K562 (cell line): ENCODE data around the gene LITAF. TPM values are rescaled to one million over a fixed set of nuclear protein-coding genes. Genes with fewer than 3 reads are reported as not detected.
A peak's percentile ranks its signal among the peaks of the same experiment; 100 is the strongest.

Source experiments
- MEF2D ChIP-seq: conservative IDR thresholded peaks from 2 replicates; pipeline ENCODE4 v1.6.1; 2016; ENCODE audit warnings: low read depth, missing genetic modification characterization, missing compliant biosample characterization
- polyA plus RNA-seq, 8 experiments: library from polyadenylated mRNA; depleted of rRNA in 4 of 8; stranded (reverse) in 5 of 8; unstranded in 3 of 8; fragments of >200 nt; fragmentation: Nextera tagmentation in 2 of 8; fragmentation: Illumina TruSeq in 1 of 8; extraction: Ambion mirVana in 2 of 8; extraction: Trizol in 1 of 8; gene quantifications; 2 replicates each; pipeline versions ENCODE4 v1.2.1 to v1.2.3, GENCODE V29; 2011 to 2014; ENCODE audit warnings: inconsistent platforms in 1 of 8, missing spikeins in 1 of 8
- total RNA-seq, 7 experiments: library from RNA; depleted of rRNA in 6 of 7; stranded (reverse); fragments of >200 nt in 6 of 7; fragmentation: Illumina TruSeq in 2 of 7; extraction: Trizol in 2 of 7; gene quantifications; 2 replicates each; pipeline versions ENCODE4 v1.2.1 to v1.2.3, GENCODE V29; 2011 to 2021; ENCODE audit warnings: low replicate concordance in 1 of 7
- TF ChIP-seq, protein P1 (sequence below): fragments of 450-650 bp; IDR thresholded peaks from 2 replicates; pipeline ENCODE4 v1.6.1; 2016; ENCODE audit warnings: mild to moderate bottlenecking, moderate library complexity
- TF ChIP-seq, protein P2 (sequence below), 2 experiments: fragments of 450-650 bp; formaldehyde crosslinking in 1 of 2; IDR thresholded peaks; 2 replicates each; pipeline versions ENCODE4 v1.4.0 to v1.6.1; 2014 to 2020; ENCODE audit warnings: mild to moderate bottlenecking in 2 of 2, borderline replicate concordance in 1 of 2, low read depth in 1 of 2

LITAF gene
- total and polyA plus RNA-seq, 9 of the 15 experiments (the other 6 are each of a cell fraction or from before 2014, with no cell fraction given), result 4.1 to 17.8 (median 11.9) TPM

DNA sequence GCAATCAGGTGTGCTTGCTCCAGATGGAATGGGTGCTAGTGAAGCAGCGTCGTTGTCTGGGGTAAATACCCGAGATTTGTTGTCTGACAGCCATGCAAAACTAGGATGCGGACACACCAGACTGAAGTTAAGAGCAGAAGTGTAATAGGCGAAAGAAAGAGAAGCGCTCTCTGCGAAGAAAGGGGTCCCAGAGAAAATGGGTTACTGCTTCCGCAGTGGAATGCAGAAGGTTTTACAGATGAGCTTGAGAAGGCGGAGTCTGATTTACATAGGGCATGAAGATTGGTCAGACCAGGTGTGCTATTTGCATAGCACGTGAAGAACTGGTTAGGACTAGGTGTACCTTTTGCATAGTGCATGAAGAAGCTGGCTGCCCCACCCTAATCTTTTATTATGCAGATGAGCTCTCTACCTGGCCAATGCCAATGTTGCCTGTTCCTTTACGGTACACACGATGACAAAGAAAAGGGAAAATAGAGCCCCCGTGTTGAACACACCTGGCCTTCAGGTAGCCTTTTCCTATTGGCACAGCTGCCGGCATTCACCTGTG, 49.5 kb upstream of the LITAF start (continued):
- TF ChIP-seq, protein P1, sequence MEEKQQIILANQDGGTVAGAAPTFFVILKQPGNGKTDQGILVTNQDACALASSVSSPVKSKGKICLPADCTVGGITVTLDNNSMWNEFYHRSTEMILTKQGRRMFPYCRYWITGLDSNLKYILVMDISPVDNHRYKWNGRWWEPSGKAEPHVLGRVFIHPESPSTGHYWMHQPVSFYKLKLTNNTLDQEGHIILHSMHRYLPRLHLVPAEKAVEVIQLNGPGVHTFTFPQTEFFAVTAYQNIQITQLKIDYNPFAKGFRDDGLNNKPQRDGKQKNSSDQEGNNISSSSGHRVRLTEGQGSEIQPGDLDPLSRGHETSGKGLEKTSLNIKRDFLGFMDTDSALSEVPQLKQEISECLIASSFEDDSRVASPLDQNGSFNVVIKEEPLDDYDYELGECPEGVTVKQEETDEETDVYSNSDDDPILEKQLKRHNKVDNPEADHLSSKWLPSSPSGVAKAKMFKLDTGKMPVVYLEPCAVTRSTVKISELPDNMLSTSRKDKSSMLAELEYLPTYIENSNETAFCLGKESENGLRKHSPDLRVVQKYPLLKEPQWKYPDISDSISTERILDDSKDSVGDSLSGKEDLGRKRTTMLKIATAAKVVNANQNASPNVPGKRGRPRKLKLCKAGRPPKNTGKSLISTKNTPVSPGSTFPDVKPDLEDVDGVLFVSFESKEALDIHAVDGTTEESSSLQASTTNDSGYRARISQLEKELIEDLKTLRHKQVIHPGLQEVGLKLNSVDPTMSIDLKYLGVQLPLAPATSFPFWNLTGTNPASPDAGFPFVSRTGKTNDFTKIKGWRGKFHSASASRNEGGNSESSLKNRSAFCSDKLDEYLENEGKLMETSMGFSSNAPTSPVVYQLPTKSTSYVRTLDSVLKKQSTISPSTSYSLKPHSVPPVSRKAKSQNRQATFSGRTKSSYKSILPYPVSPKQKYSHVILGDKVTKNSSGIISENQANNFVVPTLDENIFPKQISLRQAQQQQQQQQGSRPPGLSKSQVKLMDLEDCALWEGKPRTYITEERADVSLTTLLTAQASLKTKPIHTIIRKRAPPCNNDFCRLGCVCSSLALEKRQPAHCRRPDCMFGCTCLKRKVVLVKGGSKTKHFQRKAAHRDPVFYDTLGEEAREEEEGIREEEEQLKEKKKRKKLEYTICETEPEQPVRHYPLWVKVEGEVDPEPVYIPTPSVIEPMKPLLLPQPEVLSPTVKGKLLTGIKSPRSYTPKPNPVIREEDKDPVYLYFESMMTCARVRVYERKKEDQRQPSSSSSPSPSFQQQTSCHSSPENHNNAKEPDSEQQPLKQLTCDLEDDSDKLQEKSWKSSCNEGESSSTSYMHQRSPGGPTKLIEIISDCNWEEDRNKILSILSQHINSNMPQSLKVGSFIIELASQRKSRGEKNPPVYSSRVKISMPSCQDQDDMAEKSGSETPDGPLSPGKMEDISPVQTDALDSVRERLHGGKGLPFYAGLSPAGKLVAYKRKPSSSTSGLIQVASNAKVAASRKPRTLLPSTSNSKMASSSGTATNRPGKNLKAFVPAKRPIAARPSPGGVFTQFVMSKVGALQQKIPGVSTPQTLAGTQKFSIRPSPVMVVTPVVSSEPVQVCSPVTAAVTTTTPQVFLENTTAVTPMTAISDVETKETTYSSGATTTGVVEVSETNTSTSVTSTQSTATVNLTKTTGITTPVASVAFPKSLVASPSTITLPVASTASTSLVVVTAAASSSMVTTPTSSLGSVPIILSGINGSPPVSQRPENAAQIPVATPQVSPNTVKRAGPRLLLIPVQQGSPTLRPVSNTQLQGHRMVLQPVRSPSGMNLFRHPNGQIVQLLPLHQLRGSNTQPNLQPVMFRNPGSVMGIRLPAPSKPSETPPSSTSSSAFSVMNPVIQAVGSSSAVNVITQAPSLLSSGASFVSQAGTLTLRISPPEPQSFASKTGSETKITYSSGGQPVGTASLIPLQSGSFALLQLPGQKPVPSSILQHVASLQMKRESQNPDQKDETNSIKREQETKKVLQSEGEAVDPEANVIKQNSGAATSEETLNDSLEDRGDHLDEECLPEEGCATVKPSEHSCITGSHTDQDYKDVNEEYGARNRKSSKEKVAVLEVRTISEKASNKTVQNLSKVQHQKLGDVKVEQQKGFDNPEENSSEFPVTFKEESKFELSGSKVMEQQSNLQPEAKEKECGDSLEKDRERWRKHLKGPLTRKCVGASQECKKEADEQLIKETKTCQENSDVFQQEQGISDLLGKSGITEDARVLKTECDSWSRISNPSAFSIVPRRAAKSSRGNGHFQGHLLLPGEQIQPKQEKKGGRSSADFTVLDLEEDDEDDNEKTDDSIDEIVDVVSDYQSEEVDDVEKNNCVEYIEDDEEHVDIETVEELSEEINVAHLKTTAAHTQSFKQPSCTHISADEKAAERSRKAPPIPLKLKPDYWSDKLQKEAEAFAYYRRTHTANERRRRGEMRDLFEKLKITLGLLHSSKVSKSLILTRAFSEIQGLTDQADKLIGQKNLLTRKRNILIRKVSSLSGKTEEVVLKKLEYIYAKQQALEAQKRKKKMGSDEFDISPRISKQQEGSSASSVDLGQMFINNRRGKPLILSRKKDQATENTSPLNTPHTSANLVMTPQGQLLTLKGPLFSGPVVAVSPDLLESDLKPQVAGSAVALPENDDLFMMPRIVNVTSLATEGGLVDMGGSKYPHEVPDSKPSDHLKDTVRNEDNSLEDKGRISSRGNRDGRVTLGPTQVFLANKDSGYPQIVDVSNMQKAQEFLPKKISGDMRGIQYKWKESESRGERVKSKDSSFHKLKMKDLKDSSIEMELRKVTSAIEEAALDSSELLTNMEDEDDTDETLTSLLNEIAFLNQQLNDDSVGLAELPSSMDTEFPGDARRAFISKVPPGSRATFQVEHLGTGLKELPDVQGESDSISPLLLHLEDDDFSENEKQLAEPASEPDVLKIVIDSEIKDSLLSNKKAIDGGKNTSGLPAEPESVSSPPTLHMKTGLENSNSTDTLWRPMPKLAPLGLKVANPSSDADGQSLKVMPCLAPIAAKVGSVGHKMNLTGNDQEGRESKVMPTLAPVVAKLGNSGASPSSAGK, result no peak
- TF ChIP-seq, protein P2, sequence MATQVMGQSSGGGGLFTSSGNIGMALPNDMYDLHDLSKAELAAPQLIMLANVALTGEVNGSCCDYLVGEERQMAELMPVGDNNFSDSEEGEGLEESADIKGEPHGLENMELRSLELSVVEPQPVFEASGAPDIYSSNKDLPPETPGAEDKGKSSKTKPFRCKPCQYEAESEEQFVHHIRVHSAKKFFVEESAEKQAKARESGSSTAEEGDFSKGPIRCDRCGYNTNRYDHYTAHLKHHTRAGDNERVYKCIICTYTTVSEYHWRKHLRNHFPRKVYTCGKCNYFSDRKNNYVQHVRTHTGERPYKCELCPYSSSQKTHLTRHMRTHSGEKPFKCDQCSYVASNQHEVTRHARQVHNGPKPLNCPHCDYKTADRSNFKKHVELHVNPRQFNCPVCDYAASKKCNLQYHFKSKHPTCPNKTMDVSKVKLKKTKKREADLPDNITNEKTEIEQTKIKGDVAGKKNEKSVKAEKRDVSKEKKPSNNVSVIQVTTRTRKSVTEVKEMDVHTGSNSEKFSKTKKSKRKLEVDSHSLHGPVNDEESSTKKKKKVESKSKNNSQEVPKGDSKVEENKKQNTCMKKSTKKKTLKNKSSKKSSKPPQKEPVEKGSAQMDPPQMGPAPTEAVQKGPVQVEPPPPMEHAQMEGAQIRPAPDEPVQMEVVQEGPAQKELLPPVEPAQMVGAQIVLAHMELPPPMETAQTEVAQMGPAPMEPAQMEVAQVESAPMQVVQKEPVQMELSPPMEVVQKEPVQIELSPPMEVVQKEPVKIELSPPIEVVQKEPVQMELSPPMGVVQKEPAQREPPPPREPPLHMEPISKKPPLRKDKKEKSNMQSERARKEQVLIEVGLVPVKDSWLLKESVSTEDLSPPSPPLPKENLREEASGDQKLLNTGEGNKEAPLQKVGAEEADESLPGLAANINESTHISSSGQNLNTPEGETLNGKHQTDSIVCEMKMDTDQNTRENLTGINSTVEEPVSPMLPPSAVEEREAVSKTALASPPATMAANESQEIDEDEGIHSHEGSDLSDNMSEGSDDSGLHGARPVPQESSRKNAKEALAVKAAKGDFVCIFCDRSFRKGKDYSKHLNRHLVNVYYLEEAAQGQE (IDR thresholded peaks at IDR 0.05; ENCODE audit: borderline replicate concordance), result peak; percentile 61
- TF ChIP-seq, protein P2 (CRISPR knock-in tag; IDR thresholded peaks at IDR 0.05; ENCODE audit: low read depth), result no peak
- no peak for TF ChIP-seq MEF2D (tag)
